Measurements from ENCODE around the gene ARGFX.
"Not testable (repeated sequence)": the region's sequence is repeated elsewhere in the genome, so short reads cannot be mapped to it uniquely, and the experiment has no call there.

Gene ARGFX

GRCh38 chr3:121567649-121568048 lies at the start of gene ARGFX:
Gene ARGFX (plus strand): TSS chr3:121567949. CDS start chr3:121570714, 2,765 bp downstream.
- DNase-seq: no peak

GRCh38 chr3:121517953-121518655 lies 49.6 kb upstream of the ARGFX start:
- DNase-seq: no peak

- no peak for DNase-seq
Measured at GRCh38 chr3:121520510-121520909, 47.2 kb upstream of the ARGFX start.

- DNase-seq: no peak
Measured at GRCh38 chr3:121529308-121529707, 38.4 kb upstream of the ARGFX start.

GRCh38 chr3:121531269-121531668 lies 36.5 kb upstream of the ARGFX start:
- DNase-seq: no peak

GRCh38 chr3:121542924-121543323 lies 24.8 kb upstream of the ARGFX start:
- DNase-seq: no peak

GRCh38 chr3:121545049-121545573 lies 22.6 kb upstream of the ARGFX start:
- DNase-seq: no peak

- peak; percentile 83 for DNase-seq
Measured at GRCh38 chr3:121545574-121546455, 21.9 kb upstream of the ARGFX start, which contains the start of gene POLQ. Gene POLQ (minus strand): TSS chr3:121545988. CDS start chr3:121545877, 111 bp downstream.

GRCh38 chr3:121552379-121552778 lies 15.4 kb upstream of the ARGFX start:
- no peak for DNase-seq

GRCh38 chr3:121552797-121553196 lies 15.0 kb upstream of the ARGFX start:
- DNase-seq: no peak

GRCh38 chr3:121557426-121557934 lies 10.3 kb upstream of the ARGFX start:
- no peak for DNase-seq

GRCh38 chr3:121562148-121562547 lies 5.6 kb upstream of the ARGFX start:
- DNase-seq: no peak

- no peak for DNase-seq
Measured at GRCh38 chr3:121566773-121567172, 976 bp upstream of the ARGFX start.

- no peak for DNase-seq
Measured at GRCh38 chr3:121574449-121574848, 6.7 kb downstream of the ARGFX start.

- no peak for DNase-seq
Measured at GRCh38 chr3:121581691-121582090, 13.9 kb downstream of the ARGFX start.

- no peak for DNase-seq
Measured at GRCh38 chr3:121584418-121584817, 16.7 kb downstream of the ARGFX start.

GRCh38 chr3:121592856-121593702 lies 25.3 kb downstream of the ARGFX start, which contains the start of gene FBXO40:
Gene FBXO40 (plus strand): TSS chr3:121593379. CDS start chr3:121620576, 27,197 bp downstream.
- DNase-seq: no peak

- not testable (repeated sequence) for DNase-seq
Measured at GRCh38 chr3:121593806-121594205, 26.1 kb downstream of the ARGFX start.

GRCh38 chr3:121594850-121595249 lies 27.1 kb downstream of the ARGFX start:
- DNase-seq: no peak

- no peak for DNase-seq
Measured at GRCh38 chr3:121595765-121596406, 28.1 kb downstream of the ARGFX start.

GRCh38 chr3:121598564-121598963 lies 30.8 kb downstream of the ARGFX start:
- no peak for DNase-seq

- DNase-seq: not testable (repeated sequence)
Measured at GRCh38 chr3:121599900-121600299, 32.2 kb downstream of the ARGFX start.

All from activated T-cell treated with anti-CD3 and anti-CD28 coated beads, Interleukin-2, amount 50 U/mL, for 1 hour (primary cell).